Tibial artery (tissue), 4 donors: ENCODE data around the gene GALNT14.

Experiments used
- DNase-seq, 2 donors: peaks; one replicate each; pipeline ENCODE4 v3.0.0-alpha.2; 2019
- H3K27ac ChIP-seq, 2 donors: fragments of 200-600 bp; sonication (generic) in 1 of 2; 1 replicate in 1 of 2; 2 replicates in 1 of 2; pipeline ENCODE4 v1.5.1; 2018 to 2019; ENCODE audit warnings: mild to moderate bottlenecking in 1 of 2
- H3K27me3 ChIP-seq, 2 donors: fragments of 200-600 bp; sonication (generic) in 1 of 2; one replicate each; pipeline versions ENCODE4 v1.5.1 to v1.6.0; 2016 to 2019
- H3K36me3 ChIP-seq, 3 donors: fragments of 200-600 bp; sonication (generic) in 2 of 3; one replicate each; pipeline ENCODE4 v1.5.1; 2016 to 2019; ENCODE audit warnings: mild to moderate bottlenecking in 2 of 3
- H3K4me1 ChIP-seq, 4 donors: fragments of 200-600 bp; sonication (generic) in 2 of 4; 1 replicate in 3 of 4; 2 replicates in 1 of 4; pipeline ENCODE4 v1.5.1; 2016 to 2019
- H3K4me3 ChIP-seq, 2 donors: fragments of 200-600 bp; sonication (generic) in 1 of 2; 1 replicate in 1 of 2; 2 replicates in 1 of 2; pipeline ENCODE4 v1.5.1; 2018 to 2019; ENCODE audit warnings: mild to moderate bottlenecking in 2 of 2
- H3K9me3 ChIP-seq, 3 donors: fragments of 200-600 bp; sonication (generic) in 1 of 3; one replicate each; pipeline ENCODE4 v1.5.1; 2016 to 2019
- intact Hi-C: fragments of 100-400 bp; cut with DNase I; formaldehyde crosslinking; loops from one replicate; pipeline ENCODE4 v1.15.0; 2023; ENCODE audit warnings: low total_unique reads
- TF ChIP-seq, protein P1 (sequence below), 2 experiments: fragments of 200-600 bp in 1 of 2; fragments of 450-650 bp in 1 of 2; IDR thresholded peaks; one replicate each; pipeline ENCODE4 v1.5.1; 2017 to 2019; ENCODE audit warnings: antibody characterized with exemption in 2 of 2, mild to moderate bottlenecking in 1 of 2, moderate library complexity in 1 of 2

The GALNT14 gene

DNA sequence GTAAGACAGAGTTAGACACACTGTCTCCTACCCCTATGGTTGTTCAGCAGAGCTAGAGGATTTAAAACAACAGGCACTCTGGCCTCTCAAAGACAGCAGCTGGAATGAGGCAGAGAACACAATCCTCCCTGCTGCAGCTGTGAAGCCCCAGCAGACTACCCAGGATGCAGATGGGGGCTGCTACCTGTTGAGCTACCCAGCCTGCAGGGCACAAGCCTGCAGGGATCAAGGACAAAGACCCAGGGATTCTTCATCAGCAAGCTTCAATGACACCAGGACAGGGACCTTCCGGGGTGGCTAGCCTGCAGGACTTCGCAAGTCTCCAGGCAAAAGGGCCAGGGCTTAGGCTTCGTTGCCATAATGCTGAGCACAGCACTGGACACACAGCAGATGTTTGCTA, 27.2 kb downstream of the GALNT14 start:
- H3K4me1 ChIP-seq: no peaks in the 10 kb centered on the region
- H3K36me3 ChIP-seq: no peaks in the 10 kb centered on the region
- intact Hi-C loops: no loop called here
- H3K27me3 ChIP-seq: peaks cover 0 to 3% of the 10 kb centered on the region in 2 donors
- no peak overlapping the region for H3K27ac ChIP-seq
- H3K9me3 ChIP-seq: no peaks in the 10 kb centered on the region
- TF ChIP-seq, protein P1, sequence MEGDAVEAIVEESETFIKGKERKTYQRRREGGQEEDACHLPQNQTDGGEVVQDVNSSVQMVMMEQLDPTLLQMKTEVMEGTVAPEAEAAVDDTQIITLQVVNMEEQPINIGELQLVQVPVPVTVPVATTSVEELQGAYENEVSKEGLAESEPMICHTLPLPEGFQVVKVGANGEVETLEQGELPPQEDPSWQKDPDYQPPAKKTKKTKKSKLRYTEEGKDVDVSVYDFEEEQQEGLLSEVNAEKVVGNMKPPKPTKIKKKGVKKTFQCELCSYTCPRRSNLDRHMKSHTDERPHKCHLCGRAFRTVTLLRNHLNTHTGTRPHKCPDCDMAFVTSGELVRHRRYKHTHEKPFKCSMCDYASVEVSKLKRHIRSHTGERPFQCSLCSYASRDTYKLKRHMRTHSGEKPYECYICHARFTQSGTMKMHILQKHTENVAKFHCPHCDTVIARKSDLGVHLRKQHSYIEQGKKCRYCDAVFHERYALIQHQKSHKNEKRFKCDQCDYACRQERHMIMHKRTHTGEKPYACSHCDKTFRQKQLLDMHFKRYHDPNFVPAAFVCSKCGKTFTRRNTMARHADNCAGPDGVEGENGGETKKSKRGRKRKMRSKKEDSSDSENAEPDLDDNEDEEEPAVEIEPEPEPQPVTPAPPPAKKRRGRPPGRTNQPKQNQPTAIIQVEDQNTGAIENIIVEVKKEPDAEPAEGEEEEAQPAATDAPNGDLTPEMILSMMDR (IDR thresholded peaks at IDR 0.05): no peak
- no peak overlapping the region for H3K4me3 ChIP-seq
- no peak for DNase-seq

DNA sequence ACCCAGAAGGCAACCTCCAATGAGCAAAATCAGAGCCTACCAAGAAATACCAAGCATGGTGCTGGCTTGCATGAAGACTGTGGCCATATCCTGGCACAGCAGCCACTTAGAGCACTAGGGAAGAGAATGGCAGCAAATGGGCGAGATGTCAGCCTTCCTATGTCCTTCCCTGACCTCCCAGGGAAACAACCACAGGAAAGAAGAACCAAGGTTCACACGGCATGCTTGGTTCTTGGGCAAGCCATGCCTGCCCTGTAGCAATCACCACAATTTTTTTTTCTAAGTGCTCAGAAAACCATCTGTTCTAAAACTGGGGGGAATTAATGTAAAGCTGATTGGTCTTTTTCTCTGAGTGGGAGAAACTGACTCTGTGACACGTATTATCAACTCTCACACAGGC, 27.8 kb downstream of the GALNT14 start:
- Histone ChIP-seq H3K4me1 (no peaks in the 10 kb centered on the region), H3K36me3 (no peaks in the 10 kb centered on the region), H3K27ac (no peak overlapping the region), H3K9me3 (no peaks in the 10 kb centered on the region), H3K27me3 (peaks cover 0 to 3% of the 10 kb centered on the region in 2 donors), H3K4me3 (no peak overlapping the region)
- TF ChIP-seq, protein P1 (IDR thresholded peaks at IDR 0.05): no peak
- intact Hi-C loops: no loop called here
- no peak for DNase-seq

DNA sequence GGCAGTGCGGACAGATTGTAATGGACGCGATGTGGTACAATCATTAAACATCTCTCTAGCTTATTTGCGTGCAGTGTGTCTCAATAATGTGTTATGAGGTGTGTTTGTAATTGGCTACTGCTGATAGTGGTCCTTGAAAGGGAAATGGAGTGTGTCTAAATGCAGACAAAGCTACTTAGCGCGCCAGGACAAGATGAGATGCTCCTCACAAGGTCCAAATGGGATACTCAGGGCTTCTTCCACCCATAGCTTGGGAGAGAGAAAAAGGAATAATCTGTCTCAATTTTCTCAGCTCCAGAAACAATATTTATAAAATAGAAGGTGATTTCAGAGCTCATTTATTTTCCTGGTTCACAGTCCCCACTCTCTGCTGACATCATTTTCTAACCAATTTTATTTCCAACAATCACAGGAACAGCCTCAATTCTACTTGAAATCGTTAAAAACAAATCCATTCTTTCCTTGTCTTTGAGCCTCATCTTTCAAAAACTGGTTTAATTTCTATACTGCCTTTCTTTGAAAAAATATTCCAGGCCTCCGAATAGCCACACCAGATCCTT, 28.5 kb downstream of the GALNT14 start:
- H3K27ac ChIP-seq: no peak overlapping the region
- H3K27me3 ChIP-seq: peaks cover 0 to 7% of the 10 kb centered on the region in 2 donors
- H3K4me3 ChIP-seq: no peak overlapping the region
- intact Hi-C loops: no loop called here
- H3K4me1 ChIP-seq: no peaks in the 10 kb centered on the region
- H3K9me3 ChIP-seq: no peaks in the 10 kb centered on the region
- TF ChIP-seq, protein P1 (IDR thresholded peaks at IDR 0.05): no peak
- no peaks in the 10 kb centered on the region for H3K36me3 ChIP-seq
- DNase-seq: no peak

DNA sequence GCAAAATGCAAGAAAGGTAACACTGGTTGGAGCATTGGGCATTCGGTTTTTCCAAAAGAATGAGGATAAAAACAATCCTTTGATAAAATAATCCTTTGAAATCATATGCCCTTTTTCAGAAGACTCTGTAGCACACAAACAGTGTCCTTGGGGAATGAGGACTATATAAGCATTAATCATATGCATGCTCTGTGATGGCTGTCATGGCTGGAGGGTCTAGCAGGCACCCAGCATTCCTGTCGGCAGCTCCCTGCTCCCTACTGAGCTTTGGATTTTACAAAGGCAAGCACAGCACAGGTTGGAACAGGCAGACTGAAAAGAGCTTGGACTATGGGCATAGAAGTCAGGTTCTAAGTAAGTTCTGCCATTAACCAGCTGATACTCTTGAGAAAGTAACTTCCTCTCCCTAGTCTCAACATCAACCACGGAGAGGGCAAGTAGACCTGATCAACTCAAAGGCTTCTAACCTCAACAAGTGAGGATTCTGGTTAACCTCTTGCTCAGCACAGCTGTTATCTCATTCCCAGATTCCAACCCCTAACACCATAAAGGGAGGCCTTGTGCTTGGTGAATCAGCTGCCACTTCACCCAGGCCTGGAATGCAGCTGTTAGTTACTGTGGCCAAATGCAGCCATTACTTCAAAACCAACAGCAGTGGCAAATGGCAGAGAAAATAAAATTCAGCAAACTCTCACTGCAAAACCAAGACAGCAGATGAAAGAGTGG, 29.5 kb downstream of the GALNT14 start:
- DNase-seq: no peak
- Histone ChIP-seq H3K27me3 (peaks cover 0 to 8% of the 10 kb centered on the region in 2 donors), H3K36me3 (no peaks in the 10 kb centered on the region), H3K4me3 (no peak overlapping the region), H3K27ac (no peak overlapping the region), H3K9me3 (no peaks in the 10 kb centered on the region), H3K4me1 (no peaks in the 10 kb centered on the region)
- TF ChIP-seq, protein P1 (IDR thresholded peaks at IDR 0.05): no peak
- intact Hi-C loops: no loop called here

DNA sequence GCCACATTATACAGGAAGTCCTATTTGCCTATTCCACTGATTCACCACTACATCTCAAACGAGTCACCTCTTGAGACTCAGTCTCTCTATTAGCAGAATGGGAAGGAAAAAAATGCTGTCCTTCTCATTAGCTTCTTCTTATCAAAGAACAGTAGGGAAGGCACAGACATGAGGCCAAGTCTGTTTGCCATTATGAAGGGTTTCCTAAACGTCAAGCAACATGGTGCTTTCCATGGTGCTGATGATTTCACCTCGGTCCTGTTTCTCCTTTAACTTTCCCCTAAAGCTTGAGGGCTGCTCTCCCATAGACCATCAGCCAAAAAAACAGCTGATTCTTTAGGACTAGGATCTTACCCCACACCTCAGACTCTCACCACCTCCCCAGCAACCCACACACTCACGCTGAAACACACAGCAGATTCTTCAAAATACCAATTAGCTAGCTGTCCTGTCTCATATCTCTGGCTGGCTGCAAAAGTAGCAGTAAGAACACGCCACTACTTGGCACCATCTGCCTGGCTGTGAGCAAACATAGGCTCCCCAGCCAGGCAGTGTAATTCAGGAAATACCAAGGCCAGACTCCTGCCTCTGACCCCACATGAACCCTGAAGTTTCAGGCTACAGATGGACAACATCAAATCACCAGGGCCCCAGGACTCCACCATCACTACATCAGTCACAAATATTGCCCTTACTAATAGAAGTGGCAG, 30.5 kb downstream of the GALNT14 start:
- Histone ChIP-seq H3K4me1 (no peaks in the 10 kb centered on the region), H3K4me3 (no peak overlapping the region), H3K27me3 (peaks cover 0 to 8% of the 10 kb centered on the region in 2 donors), H3K36me3 (no peaks in the 10 kb centered on the region), H3K9me3 (no peaks in the 10 kb centered on the region), H3K27ac (no peak overlapping the region)
- no peak for DNase-seq
- TF ChIP-seq, protein P1 (IDR thresholded peaks at IDR 0.05): no peak
- intact Hi-C loops: no loop called here
